ENCODE measurements around the gene TOM1L1.
"Not testable (repeated sequence)": the region's sequence is repeated elsewhere in the genome, so short reads cannot be mapped to it uniquely, and the experiment has no call there.

The TOM1L1 gene, protein sequence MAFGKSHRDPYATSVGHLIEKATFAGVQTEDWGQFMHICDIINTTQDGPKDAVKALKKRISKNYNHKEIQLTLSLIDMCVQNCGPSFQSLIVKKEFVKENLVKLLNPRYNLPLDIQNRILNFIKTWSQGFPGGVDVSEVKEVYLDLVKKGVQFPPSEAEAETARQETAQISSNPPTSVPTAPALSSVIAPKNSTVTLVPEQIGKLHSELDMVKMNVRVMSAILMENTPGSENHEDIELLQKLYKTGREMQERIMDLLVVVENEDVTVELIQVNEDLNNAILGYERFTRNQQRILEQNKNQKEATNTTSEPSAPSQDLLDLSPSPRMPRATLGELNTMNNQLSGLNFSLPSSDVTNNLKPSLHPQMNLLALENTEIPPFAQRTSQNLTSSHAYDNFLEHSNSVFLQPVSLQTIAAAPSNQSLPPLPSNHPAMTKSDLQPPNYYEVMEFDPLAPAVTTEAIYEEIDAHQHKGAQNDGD

DNA sequence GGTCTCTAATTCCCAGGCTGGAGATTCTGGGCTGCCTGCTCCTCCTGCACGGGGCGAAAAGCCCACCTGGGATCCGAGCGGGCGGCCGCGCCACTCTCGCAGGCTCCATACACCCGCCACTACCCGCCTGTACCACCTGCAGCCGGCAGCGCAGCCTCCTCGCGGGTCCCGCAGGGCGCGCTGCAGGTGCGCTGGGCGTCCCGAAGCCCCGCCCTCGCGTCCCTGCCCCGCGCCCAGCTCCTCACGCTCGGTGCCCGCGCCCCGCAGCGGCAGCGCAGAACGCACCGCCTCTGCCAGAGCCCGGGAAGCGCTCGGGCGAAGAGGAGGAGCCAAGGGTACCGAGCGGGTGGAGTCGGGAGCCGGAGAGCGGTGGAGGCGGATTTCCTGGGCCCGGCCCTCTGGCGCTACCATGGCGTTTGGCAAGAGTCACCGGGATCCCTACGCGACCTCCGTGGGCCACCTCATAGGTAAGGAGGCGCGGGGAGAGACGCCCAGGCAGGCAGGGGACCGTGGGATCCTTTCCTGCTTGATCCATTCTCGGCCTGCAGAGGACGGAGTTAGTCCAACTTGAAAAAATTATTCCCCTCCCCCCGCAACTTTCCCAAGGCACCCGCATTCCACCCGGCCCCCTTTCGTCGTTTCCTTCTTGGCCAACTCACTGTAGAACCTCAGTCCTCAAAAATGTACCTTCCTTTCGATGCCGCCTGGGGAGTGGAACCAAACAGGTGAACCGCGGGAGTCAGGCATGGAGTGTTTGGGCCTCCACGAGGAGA lies at the start of gene TOM1L1:
TSS of gene TOM1L1 (plus strand) at position 396 of the 773 bp plus-strand sequence. CDS start at position 410, 14 bp downstream.
- DNase-seq, result peak; percentile 64

DNA sequence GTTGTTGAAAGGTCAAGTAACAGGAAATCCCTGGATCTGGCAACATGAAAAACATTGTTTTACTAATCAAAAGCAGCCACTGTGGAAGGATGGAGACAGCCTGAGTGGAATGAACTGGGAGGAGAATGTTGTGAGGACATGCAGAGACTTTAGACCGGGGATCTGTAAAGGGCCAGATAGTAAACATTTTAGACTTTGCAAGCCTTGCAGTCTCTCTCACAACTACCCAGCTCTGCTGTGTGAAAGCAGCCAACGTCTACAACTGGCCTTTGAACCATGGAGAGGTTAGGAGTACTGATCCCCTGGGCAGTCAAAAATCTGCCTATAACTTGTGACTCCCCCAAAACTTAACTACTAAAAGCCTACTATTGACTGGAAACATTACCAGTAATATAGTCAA lies 41.5 kb upstream of the TOM1L1 start:
- DNase-seq, result no peak

- no peak for DNase-seq
Measured at GRCh38 chr17:54860617-54861470, 39.8 kb upstream of the TOM1L1 start.

DNA sequence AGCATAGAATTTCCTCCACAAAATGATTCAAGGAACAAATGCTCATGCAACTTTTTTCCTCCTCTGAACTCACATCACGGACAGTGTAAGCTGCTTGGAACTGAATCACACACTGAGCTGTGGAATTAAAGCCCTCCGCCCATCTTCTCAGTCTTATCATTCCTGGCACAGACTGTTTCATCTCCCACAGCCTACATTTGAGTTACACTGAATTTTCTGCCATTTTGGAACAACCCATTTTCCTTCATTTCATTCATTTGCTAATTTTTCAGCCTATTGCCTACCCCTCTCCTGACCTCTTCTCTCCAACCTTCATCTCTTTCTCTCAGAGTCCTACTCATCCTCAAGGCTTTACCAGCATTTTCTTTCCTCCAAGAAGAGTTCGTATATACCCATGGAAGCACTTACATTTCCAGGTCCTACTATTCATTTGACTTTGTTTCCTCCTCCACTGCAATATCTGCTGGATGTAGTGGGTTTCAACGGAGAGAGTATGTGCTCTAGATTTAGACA lies 39.1 kb upstream of the TOM1L1 start:
- no peak for DNase-seq

GRCh38 chr17:54863176-54863575 lies 37.5 kb upstream of the TOM1L1 start:
- DNase-seq, result no peak

DNA sequence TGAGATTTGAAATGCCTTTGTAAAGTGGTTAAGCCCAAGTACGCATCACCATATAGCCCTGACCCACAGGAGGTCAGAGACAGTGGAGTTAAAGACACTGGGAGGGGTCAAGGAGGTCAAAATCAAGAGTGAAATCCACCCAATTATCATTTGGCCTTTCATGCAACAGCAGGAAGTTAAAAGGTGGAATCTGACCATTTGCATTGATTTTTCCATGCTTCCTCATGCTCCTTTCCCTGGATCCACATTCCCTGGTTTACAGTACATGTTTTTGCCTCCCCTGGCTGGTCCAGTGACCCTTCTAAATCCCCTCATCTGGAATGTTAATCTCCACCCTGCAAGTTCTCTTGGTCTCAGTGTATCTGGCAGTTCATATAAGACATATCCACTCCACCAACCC lies 36.6 kb upstream of the TOM1L1 start:
- no peak for DNase-seq

GRCh38 chr17:54864636-54865356 lies 35.9 kb upstream of the TOM1L1 start:
- no peak for DNase-seq

- no peak for DNase-seq
Measured at GRCh38 chr17:54867634-54868033, 33.0 kb upstream of the TOM1L1 start.

DNA sequence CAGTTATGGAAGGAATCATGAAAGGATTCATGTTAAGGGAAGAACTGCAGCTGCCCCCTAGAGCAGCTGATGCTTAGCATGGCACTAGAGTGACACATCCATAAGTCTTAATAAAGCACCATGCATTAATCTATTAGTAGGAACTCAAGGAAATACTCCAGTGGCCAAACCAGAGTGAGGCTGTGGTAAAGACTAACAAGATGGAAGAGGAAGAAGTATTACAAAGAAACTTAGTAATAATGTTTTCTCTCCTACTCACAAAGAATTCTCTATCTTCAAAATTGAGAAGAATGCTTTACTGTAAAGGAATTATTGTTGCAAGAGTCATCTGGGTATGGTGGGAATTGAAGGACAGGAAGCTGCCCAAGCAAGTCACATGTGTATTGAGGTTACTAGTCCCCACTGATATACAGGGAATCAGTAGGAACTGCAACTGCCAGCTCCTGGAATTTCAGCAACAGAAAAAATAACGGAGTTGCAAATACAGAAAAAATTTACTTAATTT lies 29.9 kb upstream of the TOM1L1 start:
- no peak for DNase-seq

DNA sequence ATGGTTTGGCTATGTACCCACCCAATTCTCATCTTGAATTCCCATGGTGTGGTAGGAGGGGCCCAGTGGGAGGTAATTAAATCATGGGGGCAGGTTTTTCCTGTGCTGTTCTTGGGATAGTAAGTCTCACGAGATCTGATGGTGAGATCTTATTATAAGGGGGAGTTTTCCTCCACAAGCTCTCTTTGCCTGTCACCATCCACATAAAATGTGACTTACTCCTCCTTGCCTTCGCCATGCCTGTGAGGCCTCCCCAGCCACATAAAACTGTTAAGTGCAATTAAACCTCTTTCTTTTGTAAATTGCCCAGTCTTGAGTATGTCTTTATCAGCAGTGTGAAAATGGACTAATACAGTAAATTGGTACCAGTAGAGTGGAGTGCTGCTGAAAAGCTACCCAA lies 24.7 kb upstream of the TOM1L1 start:
- DNase-seq, result not testable (repeated sequence)

DNA sequence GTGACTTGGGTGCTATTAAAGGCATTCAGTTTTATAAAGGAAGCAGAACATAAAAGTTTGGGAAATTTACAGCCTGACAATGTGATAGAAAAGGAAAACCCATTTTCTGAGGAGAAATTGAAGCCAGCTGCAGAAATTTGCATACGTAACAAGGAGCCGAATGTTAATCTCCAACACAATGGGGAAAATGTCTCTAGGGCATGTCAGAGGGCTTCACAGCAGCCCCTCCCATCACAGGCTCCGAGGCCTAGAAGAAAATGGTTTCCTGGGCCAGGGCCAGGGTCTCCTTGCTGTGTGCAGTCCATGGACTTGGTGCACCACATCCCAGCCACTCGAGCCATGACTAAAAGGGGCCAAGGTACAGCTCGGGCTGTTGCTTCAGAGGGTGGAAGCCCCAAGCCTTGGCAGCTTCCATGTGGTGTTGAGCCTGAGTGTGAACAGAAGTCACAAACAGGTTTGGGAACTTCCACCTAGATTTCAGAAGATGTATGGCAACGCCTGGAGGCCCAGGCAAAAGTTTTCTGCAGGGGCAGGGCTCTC lies 23.9 kb upstream of the TOM1L1 start:
- no peak for DNase-seq

DNA sequence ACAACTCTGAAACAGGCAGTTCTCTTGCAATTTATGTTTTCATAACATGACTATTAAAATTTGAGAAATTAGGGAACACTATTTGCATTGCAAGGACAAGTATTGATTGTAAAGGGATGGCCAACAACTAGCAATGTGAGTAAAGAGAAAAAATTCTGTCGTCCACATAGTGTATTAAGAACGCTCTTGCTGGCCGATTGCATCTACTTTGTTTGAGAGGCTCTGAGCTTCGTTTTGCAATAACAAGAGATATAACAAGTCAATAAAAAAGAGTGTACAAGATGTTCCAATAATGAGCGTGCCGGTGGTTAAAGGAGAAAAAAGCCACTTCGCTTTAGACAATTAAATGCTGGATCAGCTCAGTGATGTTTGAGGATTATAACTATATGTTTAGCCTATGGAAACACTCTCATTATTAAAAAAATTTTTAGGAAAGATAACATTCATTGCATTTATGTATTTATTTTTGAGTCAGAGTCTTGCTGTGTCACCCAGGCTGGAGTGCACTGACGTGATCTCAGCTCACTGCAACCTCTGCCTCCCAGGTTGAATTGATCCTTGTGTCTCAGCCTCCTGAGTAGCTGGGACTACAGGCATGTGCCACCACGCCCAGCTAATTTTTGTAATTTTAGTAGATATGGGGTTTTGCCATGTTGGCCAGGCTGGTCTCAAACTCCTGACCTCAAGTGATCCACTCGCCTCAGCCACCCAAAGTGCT lies 19.2 kb upstream of the TOM1L1 start:
- no peak for DNase-seq

- DNase-seq, result no peak
Measured at GRCh38 chr17:54882371-54882770, 18.3 kb upstream of the TOM1L1 start.

- no peak for DNase-seq
Measured at GRCh38 chr17:54882950-54883349, 17.7 kb upstream of the TOM1L1 start.

DNA sequence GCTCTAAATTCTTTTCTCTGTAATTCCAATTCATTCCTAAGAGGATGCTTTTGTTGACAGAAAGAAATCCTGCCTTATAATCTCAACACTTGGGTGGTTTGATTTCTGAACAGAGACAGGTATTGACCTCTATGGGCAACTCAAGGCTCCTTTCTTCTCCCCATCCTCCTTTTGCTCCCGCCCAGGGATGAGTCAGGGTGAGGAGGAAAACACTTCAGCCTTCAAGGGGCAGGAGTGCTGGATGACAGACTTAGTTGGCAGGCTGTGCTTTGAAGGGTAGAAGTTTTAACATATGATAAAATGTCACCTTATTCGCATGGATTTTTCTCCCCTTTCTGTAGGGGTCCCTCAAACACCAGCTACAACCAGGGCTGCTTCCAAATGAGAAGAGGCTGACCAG lies 16.7 kb upstream of the TOM1L1 start:
- DNase-seq, result no peak

DNA sequence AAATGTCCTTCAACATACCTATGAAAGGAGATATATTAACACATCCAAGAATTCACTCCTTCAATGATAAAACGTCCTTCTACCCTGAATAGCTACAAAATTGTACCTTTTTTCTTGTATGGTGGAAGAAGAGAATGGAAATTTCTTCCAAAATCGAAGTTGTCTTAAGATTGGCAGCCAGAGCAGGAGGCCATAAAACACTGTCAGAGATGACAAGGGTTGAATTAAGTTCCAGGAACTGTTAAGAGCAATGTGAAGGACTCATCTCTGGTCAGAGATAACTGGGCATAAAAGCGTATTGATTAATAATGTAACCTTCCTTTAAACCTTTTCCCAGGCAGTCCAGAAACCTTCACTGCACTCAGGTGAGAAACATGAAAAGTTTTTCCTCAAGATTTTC lies 12.9 kb upstream of the TOM1L1 start:
- DNase-seq, result no peak

- no peak for DNase-seq
Measured at GRCh38 chr17:54888254-54888653, 12.4 kb upstream of the TOM1L1 start.

DNA sequence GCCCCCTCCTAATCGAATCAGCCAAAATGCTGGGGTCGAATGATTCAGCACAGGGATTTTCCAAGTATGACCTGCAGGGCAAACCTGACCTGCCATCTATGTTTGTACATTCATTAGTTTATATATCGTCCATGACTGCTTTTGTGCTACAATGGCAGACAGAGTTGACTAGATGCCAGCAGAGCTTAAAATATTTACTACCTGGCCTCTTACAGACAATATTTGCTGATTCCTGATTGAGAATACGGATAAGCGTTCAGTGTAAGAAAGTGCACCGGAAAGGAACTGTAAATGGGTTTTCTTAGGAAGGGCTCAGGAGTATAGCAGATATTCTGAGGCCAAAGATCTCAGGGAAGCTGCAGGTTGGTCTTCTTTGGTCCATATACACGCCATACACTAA lies 11.7 kb upstream of the TOM1L1 start:
- no peak for DNase-seq

DNA sequence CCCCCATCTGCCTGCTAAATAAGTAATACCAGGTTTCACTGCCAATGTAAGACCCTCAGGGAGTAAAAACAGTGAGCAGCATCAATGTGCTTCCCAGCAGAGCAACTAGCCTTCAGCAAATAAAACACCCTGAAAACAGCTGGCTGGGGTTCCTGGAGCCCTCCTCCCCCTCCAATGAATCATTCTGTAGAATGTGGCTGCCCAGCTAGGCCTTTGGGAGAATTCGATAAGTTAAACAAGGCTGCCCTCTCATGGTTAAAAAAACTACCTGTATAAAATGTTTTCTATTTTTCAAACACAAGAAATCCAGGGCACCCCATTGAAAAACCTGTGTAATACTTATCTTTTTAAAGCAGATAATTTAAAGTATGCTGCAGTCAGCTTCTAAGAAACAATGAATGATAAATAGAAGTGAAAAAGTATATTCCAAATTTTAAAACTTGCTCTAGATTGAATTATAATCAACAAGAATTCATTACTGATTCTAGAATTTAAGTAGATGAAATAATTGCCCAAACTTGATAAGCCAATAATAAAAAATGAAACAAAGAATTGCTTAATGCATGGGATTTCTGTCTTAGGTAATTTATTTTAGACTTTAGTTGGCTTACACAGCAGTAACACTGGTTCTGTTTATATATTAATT lies 9.4 kb upstream of the TOM1L1 start:
- DNase-seq, result peak; percentile 73

- DNase-seq, result no peak
Measured at GRCh38 chr17:54892360-54892759, 8.3 kb upstream of the TOM1L1 start.
